Stimulated activated CD8-positive, alpha-beta memory T cell treated with anti-CD3 and anti-CD28 coated beads, Interleukin-15, amount 100 ng/mL, for 24 hours (primary cell): ENCODE data around the gene ACADSB.
A peak's percentile ranks its signal among the peaks of the same experiment; 100 is the strongest.

Experiments used
- DNase-seq: peaks from one replicate; pipeline ENCODE4 v3.0.0-alpha.2; 2020; ENCODE audit warnings: low read depth

The ACADSB gene

DNA sequence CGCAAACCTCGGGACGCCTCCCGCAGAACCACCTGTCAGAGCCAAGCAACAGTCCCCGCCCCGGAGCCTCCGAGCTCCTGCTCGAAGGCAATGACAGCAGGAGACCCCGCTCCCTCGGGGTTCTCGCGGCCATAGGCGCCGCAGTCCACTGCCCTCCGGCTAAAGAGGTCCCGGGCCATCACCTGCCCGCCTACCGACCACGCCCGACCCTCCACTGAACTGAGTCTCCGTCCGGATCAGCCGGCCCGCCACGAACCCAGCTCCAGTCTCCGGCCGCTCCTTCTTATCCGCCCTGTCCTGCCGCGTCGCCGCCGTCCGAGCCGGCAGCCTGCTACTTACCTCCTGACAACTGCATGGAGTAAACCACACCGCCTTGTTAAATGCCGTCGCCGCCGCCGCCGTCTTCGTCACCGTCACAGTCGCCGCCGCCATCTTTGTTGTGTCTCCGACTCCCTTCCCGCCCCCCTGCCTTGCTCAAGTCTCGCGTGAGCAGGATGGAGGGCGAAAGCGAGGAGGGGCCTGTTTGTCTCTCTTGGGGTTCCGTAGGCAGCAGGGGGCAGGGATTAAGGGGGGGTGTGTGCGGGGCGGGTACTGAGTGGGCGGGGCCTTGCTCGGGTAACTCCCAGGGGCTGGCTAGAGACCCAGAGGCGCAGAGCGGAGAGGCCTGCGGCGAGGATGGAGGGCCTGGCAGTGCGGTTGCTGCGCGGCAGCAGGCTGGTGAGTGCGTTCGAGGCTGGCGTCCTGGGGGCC lies at the start of gene ACADSB, which contains the start of gene IKZF5:
TSS of gene ACADSB (plus strand) at position 652 of the 750 bp plus-strand sequence. CDS start at position 676, 24 bp downstream.
TSS of gene IKZF5 (minus strand) at position 441 of the 750 bp plus-strand sequence. CDS start 10,170 bp downstream, outside the sequence.
- peak; percentile 80 for DNase-seq

DNA sequence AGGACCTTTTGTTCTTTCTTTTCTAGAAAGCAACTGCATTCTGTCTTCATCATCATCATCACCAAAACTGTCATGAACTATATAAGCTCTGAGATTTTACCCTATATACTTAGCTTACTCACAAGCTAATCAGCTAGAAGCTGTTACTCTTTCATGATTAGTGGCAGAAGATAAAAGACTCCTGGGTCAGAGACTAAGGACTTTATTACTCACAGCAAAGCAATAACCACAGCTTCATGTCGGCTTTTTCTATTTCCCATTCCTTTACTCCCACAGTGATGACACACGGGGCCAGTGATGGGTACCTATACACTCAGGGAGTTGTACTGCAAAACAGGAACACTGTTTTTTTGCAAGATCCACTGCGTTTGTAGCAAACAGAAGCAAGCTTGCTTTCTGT lies 46.4 kb upstream of the ACADSB start:
- DNase-seq, result no peak

DNA sequence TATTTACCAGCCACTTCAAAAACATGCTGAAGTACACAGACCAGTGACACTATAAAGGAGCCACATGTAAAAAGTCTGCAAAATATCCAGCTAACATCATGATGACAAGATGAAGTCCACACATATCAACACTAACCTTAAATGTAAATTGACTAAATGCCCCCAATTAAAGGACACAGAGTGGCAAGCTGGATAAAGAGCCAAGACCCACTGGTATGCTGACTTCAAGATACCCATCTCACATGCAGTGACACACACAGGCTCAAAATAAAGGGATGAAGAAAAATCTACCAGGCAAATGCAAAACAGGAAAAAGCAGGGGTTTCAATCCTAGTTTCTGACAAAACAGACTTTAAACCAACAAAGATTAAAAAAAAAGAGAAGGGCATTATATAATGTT lies 41.9 kb upstream of the ACADSB start:
- no peak for DNase-seq

DNA sequence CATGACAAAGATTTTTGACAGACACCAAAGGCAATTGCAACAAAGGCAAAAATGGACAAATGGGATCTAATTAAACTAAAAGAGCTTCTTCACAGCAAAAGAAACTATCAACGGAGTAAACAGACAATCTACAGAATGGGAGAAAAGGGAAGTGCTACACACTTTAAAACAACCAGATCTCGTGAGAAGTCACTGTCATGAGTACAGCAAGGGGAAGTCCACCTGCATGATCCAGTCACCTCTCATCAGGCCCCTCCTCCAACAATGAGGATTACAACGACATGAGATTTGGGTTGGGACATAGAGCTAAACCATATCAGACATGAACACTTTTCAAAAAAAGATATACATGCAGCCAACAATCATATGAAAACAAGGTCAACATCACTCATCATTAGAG lies 40.1 kb upstream of the ACADSB start:
- no peak for DNase-seq

DNA sequence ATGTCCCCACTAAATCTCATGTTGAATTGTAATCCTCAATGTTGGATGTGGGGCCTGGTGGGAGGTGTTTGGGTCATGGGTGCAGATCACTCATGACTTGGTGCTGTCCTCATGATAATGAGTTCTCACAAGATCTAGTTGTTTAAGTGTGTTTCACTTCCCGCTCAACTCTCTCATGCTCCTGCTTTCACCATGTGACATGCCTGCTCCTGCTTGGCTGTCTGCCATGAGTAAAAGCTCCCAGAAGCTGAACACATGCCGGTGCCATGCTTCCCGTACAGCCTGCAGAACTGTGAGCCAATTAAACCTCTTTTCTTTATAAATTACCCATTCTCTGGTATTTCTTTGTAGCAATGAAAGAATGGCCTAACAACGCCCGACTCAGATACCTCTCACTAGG lies 34.8 kb upstream of the ACADSB start:
- DNase-seq, result no peak

DNA sequence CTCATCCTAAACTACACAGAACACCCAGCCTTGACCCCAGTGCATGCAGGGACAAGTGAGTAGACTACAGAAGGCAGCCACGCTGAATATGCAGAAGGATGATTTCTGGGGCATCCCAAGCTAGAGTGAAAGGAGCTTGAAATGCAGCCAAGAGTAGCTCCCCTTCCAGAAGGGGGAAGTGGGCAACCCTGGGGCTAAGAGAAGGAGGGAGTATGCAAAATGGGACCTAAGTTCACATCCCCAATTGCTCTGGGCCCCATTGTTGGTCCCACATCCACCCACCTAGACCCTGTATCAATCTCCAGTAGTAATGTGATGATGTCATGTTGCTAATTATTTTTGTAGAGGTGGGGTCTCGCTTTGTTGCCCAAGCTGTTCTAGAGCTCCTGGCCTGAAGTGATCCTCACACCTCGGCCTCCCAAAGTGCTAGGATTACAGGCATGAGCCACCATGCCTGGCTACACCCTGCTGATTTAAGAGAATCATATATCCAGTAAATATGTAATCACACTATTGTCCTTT lies 34.2 kb upstream of the ACADSB start:
- no peak for DNase-seq

DNA sequence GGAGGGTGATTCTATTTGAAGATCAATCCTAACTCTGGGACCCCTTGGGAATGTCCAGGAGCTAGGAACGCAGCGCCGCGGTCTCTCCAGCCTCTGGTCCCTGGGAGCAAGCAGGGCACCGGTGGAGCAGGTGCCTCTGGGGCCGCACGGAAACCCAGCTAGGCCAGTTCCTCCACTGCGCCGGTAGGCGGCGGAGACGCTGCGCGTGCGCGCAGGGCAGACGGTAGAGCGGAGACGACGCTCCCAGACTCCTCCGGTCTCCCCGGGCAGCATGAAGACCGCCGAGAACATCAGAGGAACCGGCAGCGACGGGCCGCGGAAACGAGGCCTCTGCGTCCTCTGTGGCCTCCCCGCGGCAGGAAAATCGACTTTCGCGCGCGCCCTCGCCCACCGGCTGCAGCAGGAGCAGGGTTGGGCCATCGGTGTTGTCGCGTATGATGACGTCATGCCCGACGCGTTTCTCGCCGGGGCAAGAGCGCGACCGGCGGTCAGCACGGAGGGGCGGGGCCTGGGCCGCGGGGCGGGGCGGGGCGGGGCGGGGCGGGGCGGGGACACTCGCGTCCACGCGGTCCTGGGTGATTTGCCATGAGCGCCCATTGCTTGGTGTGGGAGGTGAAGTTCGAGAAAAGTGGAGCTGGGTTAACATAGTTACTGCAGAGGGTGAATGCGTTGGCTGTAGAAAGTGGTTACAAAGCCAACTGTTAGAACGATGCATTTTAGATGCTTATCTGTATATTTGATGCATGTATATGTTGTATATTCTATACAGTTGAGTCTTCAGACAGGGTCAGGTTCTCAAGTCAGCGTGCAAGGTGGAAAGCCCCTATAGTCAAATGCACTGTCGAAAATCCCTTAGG lies 28.4 kb upstream of the ACADSB start, which contains the start of gene PSTK:
TSS of gene PSTK (plus strand) at position 193 of the 857 bp plus-strand sequence. CDS start at position 272, 79 bp downstream.
- peak; percentile 70 for DNase-seq

DNA sequence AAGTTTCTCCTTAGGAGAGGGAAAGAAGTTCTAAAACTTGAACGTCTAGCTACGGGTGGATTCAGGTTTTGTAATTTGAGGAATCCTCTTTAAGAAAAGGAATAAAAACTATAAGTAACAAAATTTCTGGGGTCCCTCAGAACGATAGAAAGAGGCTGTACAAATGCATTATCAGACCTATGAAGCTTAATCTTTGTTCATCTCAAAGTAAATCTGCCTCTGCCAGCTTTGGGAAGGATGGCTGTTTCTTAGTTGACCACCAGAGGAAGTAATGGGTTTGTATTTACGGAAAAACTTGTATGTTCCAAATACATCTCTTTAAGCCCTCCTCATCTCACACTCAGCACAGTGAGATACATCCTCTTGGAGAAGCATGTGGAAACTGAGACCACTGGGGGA lies 27.7 kb upstream of the ACADSB start:
- no peak for DNase-seq

DNA sequence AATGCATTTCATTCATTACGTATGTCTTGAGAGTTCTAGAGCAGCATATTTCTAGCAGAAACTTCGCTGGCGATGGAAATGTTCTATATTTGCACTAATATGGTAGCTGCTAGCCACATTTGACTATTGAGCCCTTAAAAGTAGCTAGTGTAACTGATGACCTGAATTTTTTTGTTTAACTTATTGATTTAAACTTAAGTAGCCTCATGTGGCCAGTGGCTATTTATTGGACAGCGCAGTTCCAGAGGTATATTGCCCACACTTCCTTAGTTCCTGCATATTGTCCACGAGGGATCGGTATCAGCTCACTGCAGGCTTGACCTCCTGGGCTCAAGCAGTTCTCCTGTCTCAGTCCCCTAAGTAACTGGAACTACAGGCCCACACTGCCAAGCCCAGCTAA lies 24.9 kb upstream of the ACADSB start:
- no peak for DNase-seq

DNA sequence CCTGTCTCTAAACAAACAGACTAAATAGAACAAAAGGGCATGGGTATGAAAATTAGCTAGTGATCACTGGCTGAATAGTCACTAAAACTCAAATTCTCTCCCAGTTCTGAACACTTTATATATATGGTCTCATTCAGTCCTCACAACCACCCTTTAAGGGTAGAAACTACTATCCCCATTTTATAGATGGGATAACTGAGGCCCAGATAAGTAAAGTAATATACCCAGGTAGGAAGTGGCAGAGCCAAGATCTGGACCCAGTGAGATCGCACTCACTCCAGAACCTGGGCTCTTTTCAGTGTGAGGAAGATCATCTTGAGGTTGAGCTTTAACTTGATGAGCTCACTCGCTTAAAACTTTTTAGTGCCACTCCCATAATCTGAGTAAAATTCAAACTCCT lies 24.1 kb upstream of the ACADSB start:
- no peak for DNase-seq

DNA sequence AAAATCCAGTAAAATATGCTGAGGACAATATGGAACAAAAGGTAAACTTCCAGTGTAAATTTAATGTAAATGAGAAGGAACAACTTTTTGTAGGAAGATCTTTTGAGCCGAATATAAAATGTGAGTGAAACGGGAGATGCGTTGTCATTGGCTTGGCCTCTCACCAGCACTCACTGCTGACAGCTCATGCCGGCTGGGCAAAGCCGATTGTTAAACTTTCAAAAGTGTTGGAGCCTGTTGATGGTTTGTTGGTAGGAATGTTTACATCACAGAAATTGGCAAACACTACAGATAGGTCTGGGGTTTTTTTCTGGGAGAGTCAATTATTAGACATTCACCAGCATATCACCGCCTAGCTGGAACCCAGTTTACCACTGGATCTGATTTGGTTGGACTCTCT lies 22.5 kb upstream of the ACADSB start:
- DNase-seq, result no peak

DNA sequence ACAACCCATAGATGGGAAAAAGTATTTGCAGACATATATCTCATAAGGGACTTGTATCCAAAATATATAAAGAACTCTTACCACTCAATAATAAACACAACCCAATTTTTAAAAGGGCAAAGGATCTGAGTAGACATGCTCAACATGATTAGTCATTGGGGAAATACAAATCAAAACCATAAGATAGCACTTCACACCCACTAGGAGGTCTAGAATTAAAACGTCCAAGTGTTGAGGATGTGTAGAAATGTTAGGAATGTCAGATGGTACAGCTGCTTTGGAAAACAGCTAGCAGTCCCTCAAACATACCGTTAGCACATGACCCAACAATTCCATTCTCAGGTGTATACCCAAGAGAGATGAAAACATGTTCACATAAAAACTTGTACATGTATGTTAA lies 20.3 kb upstream of the ACADSB start:
- no peak for DNase-seq

DNA sequence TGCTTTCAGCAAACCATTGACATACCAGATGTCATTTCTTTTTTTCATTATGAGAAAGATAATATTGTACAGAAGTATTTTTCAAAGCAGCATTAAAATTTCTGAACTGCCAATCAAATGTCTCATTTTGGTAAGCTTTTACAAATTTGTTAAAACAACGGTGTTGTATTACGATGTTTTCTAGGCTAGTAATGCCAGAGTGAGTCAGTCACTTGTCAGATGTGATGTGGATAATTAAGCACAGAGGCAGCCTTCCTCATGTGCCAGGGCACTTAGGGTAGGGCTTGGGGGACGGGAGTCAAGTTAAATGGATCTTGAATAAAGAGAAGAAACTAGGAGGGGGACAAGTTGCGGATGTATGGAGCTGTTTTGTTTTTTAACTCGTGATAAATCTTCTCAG lies 18.5 kb upstream of the ACADSB start:
- DNase-seq, result no peak

DNA sequence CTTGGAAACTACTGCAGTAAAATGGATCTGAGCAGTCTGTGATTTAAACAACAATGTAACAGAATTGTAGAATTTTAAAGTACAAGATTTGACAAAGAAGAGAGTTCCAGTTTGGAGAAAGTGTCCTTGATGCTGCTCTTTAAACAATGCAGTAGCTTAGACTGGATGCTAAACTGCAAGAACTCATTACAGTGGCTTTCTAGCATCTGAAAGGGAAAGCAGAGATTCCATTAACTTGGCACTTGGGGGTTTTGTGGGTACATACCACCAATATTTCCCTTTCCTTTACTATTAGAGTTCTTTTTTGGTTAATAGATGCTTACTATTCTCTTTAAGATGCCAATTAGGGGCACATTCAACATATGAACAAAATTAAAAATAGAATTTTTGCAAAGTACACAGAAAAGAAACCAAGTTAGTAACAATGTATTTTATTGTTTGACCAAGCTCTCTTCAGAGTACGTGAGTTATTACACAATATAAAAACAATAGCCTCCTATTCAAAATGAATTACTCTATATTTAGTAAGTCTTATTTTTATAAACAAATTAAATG lies 16.7 kb upstream of the ACADSB start:
- no peak for DNase-seq

DNA sequence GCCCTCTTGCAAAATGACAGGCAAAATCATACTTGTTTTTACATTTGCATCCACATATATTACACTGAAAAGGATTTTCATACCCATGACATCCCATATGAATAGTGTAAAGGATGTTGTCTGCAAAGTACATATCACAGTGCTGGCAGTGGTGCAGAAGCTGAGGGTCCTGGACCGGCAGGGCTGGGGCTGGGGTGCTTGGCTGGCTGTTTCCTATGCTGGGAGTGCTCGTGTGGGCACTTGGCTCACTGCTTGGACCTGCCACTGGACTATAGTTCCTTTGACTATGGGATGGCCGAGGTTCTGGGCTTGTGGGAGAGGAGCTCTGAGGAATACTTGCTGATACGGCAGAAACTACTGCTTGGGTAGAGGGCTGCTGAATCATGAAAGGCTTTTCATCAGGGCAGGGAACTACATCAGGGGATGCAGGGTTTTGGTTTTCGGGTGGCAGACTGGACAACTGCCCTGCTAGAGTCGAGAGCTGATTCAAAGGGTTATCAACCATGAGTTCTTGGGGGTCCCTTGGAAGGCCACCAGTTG lies 14.9 kb upstream of the ACADSB start:
- no peak for DNase-seq

DNA sequence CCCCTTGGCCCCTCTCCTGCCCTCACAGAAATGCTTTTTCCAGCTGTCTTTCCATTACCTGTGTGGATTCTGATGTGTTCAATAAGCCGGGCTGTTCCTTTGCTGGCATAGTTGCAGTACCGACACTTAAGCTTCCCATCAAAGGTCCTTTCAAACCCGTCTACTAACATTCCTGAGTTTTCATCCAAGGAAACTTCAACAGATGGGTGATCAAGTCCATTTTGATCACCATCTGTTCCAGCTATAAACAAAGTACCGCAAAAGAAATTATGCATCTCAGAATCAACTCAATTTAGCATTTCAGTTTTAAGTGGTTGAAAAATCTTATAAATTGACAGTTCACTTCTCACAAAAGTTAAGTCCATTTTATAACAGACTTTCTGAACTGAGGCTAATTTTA lies 12.9 kb upstream of the ACADSB start:
- no peak for DNase-seq

DNA sequence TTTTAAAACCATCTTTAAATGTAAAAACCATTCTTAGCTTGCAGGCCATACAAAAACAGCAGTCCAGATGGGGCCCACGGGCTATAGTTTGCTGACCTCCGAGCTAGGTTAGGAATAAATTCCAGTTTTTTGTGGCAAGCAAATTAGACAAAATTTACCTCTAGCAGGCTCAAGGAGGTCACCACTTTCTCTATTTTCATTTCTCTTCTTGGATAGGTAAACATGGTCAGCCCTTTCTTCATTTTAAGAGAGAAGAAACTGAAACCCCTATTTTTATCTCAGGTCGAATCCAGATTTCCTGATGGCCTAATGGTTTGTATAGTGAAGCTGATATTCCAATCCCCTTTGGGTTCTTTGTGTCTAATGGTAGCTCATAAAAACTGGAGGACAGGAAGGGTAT lies 10.9 kb upstream of the ACADSB start:
- DNase-seq, result no peak

DNA sequence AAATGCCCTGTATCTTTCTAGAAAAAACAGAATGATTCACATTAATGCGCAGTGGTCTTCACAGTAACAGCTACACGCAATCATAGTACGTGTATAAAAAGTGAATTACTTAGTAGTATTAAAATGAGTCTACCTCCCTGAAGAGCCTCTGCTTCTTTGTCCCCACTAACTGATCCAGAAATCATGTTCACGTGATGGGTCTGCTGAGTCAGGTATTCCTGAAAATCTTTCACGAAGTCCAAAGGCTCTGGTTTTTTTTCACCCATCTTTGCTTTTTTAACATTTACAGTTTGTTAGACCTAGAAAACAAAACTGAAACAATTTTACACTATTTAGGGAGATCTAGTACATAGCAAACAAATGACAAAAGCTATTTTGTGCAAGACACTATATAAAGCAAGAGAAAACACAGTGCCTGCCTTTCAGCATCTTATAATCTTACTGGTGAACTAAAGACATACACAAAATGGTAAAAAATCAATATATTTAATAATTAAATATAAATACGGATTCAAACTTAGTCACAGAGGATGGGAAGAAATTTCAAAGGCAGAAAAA lies 10.4 kb upstream of the ACADSB start:
- DNase-seq, result no peak

DNA sequence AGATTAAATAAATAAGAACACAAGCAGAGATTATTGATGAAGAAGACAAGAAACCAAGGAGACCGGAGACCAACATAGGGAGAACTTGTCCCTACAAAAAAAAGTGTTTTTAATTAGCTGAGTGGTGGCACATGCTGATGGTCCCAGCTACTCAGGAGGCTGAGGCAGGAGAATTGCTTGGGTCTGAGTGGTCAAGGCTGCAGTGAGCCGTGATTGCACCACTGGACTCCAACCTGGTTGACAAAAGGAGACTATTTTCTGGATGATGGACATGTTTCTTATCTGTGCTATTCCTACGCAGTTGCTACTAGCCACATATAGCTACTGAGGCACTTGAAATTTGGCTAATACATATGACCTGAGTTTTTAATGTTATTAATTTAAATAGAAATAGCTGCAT lies 9.9 kb upstream of the ACADSB start:
- DNase-seq, result no peak

DNA sequence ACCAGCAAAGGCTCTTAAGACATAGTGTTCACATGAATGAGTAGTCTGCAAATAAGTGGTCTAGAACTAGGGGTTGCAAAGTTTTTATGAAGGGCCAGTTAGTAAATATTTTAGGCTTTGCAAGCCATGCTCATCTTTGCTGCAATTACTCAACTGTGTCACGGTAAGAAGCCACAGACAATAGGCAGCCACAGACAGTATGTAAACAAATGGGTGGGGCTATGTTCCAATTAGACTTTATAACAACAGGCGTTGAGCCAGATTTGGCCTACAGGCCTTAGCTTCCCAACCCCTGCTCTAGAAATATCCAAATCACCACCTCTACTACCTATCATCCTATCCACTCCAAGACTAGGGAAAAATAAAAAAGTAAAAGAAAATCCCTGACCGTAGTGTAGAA lies 9.5 kb upstream of the ACADSB start:
- DNase-seq, result no peak

DNA sequence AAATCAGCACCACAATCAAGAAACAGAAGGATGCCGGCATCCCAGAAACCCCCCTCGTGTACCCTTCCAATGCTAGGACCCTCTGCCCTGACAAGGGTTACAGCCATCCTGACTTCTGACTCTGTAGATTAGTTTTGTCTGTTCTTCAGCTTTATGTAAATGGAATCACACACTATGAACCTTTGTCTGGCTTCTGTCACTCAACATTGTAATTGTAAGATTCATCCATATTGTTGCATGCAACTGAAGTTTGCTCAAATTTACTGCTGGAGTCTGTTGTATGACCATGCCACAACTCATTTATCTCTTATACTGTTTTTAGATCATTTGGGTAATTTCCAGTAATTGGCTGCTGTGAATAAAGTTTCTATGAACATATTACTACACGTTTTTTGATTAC lies 8.7 kb upstream of the ACADSB start:
- DNase-seq, result no peak

DNA sequence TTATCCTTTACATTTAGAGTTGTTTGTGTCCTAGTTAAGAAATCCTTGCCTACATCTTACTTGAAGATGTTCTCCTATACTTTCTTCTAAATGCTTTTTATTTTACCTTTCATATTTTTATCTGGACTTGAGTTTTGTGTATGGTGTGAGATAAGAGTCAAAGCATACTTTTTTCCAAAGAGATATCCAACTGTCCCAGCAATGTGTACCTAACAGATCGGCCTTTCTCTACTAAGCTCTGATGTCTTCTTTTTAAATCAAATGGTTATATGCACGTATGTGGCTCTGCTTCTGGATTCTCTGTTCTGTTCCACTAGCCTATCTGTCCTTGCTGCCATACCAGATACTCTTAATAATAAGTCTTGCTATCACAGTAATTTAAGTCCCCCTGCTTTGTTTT lies 7.4 kb upstream of the ACADSB start:
- DNase-seq, result no peak
